ENCODE measurements around the gene OCEL1. TPM values are rescaled to one million over a fixed set of nuclear protein-coding genes. Genes with fewer than 3 reads are reported as not detected.

OCEL1 gene
- total and polyA plus RNA-seq, 10 of the 15 experiments (the other 5 are each of a cell fraction or from before 2014, with no cell fraction given) = 2.8 to 18.2 (median 7.4) TPM

DNA sequence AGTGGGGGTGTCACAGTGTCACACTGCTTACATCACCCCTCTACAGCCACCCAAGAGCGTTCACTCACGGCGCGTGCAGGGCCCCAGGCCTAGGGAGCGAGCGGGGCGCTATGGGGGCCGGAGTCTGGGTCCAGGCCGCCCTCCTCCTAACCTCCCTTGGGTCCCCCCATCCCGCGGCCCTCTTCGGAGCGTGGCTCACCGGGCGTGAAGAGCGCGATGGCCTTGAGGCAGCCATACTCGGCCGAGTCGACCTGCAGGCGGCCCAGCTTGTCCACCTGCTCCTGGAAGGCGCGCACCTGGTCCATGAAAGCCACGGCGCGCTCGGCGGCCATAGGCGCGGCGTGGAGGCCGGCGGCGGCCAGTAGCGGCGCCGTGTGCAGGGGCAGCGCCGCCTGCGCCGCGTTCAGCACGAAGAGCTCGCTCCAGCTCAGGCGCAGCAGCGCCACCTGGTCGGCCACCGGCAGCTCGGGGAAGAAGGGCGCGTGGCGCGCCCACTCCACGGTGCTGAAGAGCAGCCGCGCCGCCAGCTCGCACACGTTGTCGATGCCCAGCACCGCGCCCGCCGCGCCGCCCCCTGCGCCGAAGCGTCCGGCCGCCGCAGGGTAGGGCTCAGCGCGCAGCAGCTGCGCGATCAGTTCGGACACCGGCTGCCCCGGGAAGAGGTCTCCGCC lies 9.4 kb downstream of the OCEL1 start:
- Histone ChIP-seq H3K4me3 (peak overlapping the region; percentile 89), H3K4me2 (ENCODE audit: control insufficient read depth, insufficient read depth) (peak overlapping the region; percentile 98), H2AFZ (ENCODE audit: control insufficient read depth, low read depth, low read length) (peak overlapping the region; percentile 90), H3K9ac (ENCODE audit: control insufficient read depth, insufficient read depth, low read length) (peak overlapping the region; percentile 77), H3K27ac (ENCODE audit: control insufficient read depth, insufficient read depth) (peak overlapping the region; percentile 45), H3K9me3 (replicated peaks; ENCODE audit: control insufficient read depth, insufficient read depth, low read length) (no peaks in the 10 kb centered on the region), H3K27me3 (replicated peaks in 1 of 2; ENCODE audit: control insufficient read depth in 2 of 2, insufficient read depth in 2 of 2, low read length in 1 of 2) (no peaks in the 10 kb centered on the region), H3K36me3 (ENCODE audit: control insufficient read depth in 2 of 2, insufficient read depth in 2 of 2, low read length in 1 of 2) (peaks cover 0 to 1% of the 10 kb centered on the region in 2 experiments; a peak in 1 of 4 replicates), H4K20me1 (ENCODE audit: control insufficient read depth, insufficient read depth) (no peaks in the 10 kb centered on the region), H3K79me2 (ENCODE audit: control insufficient read depth, insufficient read depth, low read length) (peaks cover 10% of the 10 kb centered on the region), H3K4me1 (ENCODE audit: control insufficient read depth, insufficient read depth, low read length) (0 out of 2 replicates have a peak, but pooled peaks cover 4% of the 10 kb centered on the region)
- POLR2A ChIA-PET = interaction anchor here (0.6 to 3.3 kb wide), 9 partner anchors 9 to 1119 kb away, joined by 3 to 31 read pairs (median 4); partner anchors contain the start of genes ANKLE1, MRPL34, NR2F6 and OCEL1
- under 1% methylated on average over 57 of the region's 80 CpGs for WGBS (ENCODE audit: insufficient coverage, insufficient replicate concordance, low lambda C conversion rate, missing lambda C conversion rate)
- SMC1A ChIA-PET (ENCODE audit: uncharacterized antibody, unreplicated experiment) = interaction anchor here (0.7 to 1.8 kb wide), 7 partner anchors 7 to 164 kb away, joined by 3 to 8 read pairs (median 3); partner anchors contain the start of genes BABAM1 and USE1
- ATAC-seq (peak; percentile 93), FAIRE-seq (no peak), DNase-seq (ENCODE audit: low read depth, low spot score) (no peak)
- in situ Hi-C loops (cut with MboI) = no loop called here
- RAD21 ChIA-PET (ENCODE audit: unreplicated experiment) = interaction anchor here (0.6 to 3.1 kb wide), 11 partner anchors 9 to 168 kb away, joined by 3 to 21 read pairs (median 5); partner anchors contain the start of genes BABAM1, HAUS8, OCEL1 and USE1
- BruUV-seq (replicated peaks) = no TSS peak
- CTCF ChIA-PET = interaction anchor here (0.6 to 3.9 kb wide), 15 partner anchors 8 to 519 kb away, joined by 3 to 24 read pairs (median 4); partner anchors contain the start of genes OCEL1, USE1 and USHBP1
- intact Hi-C loops (cut with micrococcal nuclease; ENCODE audit: unreplicated experiment) = loop anchor here (2.0 kb wide), 1 partner anchor 161 kb away; the partner anchor contains the start of genes HAUS8 and MYO9B
- TF ChIP-seq RAD21 (IDR thresholded peaks at IDR 0.05; ENCODE audit: insufficient read depth, low read depth, low read length) = peak; percentile 39; the same call in 1 of the 2 replicates
- TF ChIP-seq HDGF (IDR thresholded peaks at IDR 0.05) = 0 out of 2 replicates have a peak, but pooled peaks have one; percentile 45
- TF ChIP-seq, protein P1, sequence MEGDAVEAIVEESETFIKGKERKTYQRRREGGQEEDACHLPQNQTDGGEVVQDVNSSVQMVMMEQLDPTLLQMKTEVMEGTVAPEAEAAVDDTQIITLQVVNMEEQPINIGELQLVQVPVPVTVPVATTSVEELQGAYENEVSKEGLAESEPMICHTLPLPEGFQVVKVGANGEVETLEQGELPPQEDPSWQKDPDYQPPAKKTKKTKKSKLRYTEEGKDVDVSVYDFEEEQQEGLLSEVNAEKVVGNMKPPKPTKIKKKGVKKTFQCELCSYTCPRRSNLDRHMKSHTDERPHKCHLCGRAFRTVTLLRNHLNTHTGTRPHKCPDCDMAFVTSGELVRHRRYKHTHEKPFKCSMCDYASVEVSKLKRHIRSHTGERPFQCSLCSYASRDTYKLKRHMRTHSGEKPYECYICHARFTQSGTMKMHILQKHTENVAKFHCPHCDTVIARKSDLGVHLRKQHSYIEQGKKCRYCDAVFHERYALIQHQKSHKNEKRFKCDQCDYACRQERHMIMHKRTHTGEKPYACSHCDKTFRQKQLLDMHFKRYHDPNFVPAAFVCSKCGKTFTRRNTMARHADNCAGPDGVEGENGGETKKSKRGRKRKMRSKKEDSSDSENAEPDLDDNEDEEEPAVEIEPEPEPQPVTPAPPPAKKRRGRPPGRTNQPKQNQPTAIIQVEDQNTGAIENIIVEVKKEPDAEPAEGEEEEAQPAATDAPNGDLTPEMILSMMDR (IDR thresholded peaks at IDR 0.05 in 2 of 3, conservative IDR thresholded peaks at IDR 0.05 in 1 of 3; ENCODE audit: control insufficient read depth in 2 of 3, extremely low read depth in 1 of 3, insufficient read depth in 1 of 3, low read depth in 3 of 3, low read length in 3 of 3) = peak; percentile 45 to 90 (median 67); a peak in 5 of 6 replicates
- peak; percentile 92 for TF ChIP-seq MXI1 (IDR thresholded peaks at IDR 0.05; ENCODE audit: low read depth, low read length)
- TF ChIP-seq ATF7 (IDR thresholded peaks at IDR 0.05; ENCODE audit: low read depth) = no peak
- no peak for TF ChIP-seq CHD1 (IDR thresholded peaks at IDR 0.05; ENCODE audit: low read depth, low read length)
- TF ChIP-seq GATAD2B (conservative IDR thresholded peaks at IDR 0.05; ENCODE audit: low read depth) = peak; percentile 98
- TF ChIP-seq, protein P2, sequence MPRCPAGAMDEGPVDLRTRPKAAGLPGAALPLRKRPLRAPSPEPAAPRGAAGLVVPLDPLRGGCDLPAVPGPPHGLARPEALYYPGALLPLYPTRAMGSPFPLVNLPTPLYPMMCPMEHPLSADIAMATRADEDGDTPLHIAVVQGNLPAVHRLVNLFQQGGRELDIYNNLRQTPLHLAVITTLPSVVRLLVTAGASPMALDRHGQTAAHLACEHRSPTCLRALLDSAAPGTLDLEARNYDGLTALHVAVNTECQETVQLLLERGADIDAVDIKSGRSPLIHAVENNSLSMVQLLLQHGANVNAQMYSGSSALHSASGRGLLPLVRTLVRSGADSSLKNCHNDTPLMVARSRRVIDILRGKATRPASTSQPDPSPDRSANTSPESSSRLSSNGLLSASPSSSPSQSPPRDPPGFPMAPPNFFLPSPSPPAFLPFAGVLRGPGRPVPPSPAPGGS (IDR thresholded peaks at IDR 0.05; ENCODE audit: borderline replicate concordance, insufficient read depth, low read depth, low read length, poor library complexity, severe bottlenecking) = no peak
- TF ChIP-seq RFX5 (IDR thresholded peaks at IDR 0.05; ENCODE audit: low read depth, low read length) = no peak
- peak; percentile 99 for TF ChIP-seq SMARCA5 (IDR thresholded peaks at IDR 0.05)
- peak; percentile 18 for TF ChIP-seq RELA (IDR thresholded peaks at IDR 0.05; ENCODE audit: borderline replicate concordance, partially characterized antibody)
- TF ChIP-seq TBL1XR1 (IDR thresholded peaks at IDR 0.05; ENCODE audit: low read depth, low read length) = no peak
- TF ChIP-seq CBFB (IDR thresholded peaks at IDR 0.05; ENCODE audit: low read depth) = no peak
- peak; percentile 41 for TF ChIP-seq SMC3 (IDR thresholded peaks at IDR 0.05; ENCODE audit: borderline replicate concordance, low read length)
- TF ChIP-seq CREB1 (IDR thresholded peaks at IDR 0.05; ENCODE audit: low read depth) = no peak
- TF ChIP-seq MTA3 (IDR thresholded peaks at IDR 0.05; ENCODE audit: borderline replicate concordance, low read length) = no peak
- TF ChIP-seq IRF4 (IDR thresholded peaks at IDR 0.05; ENCODE audit: low read depth, low read length) = no peak
- peak; percentile 54; the same call in 1 of the 2 replicates for TF ChIP-seq CHD2 (IDR thresholded peaks at IDR 0.05; ENCODE audit: borderline replicate concordance, low read depth, low read length)
- TF ChIP-seq IKZF2 (IDR thresholded peaks at IDR 0.05) = no peak
- peak; percentile 25; the same call in 1 of the 2 replicates for TF ChIP-seq NRF1 (conservative IDR thresholded peaks at IDR 0.05; ENCODE audit: low read depth, low read length)
